SH-SY5Y (cell line): ENCODE data around the gene CPNE5.

ENCODE experiments used
- GATA2 ChIP-seq: IDR thresholded peaks from 2 replicates; pipeline ENCODE4 v1.6.1; 2011; ENCODE audit warnings: mild to moderate bottlenecking, low read depth, low read length
- GATA3 ChIP-seq: IDR thresholded peaks from 2 replicates; pipeline ENCODE4 v1.6.1; 2011; ENCODE audit warnings: low read depth, mild to moderate bottlenecking, low read length, moderate library complexity

Gene CPNE5

GRCh38 chr6:36754582-36755434 is 84.4 kb downstream of the CPNE5 start:
- TF ChIP-seq GATA2 (no peak), GATA3 (no peak)

GRCh38 chr6:36753671-36754405 is 85.4 kb downstream of the CPNE5 start:
- TF ChIP-seq GATA2 = no peak
- no peak for TF ChIP-seq GATA3

GRCh38 chr6:36752886-36753506 is 86.2 kb downstream of the CPNE5 start:
- no peak for TF ChIP-seq GATA2
- TF ChIP-seq GATA3 = no peak

GRCh38 chr6:36752187-36752885 is 86.9 kb downstream of the CPNE5 start:
- no peak for TF ChIP-seq GATA2
- no peak for TF ChIP-seq GATA3

GRCh38 chr6:36751833-36752186 is 87.4 kb downstream of the CPNE5 start:
- no peak for TF ChIP-seq GATA3
- TF ChIP-seq GATA2 = no peak

- TF ChIP-seq GATA3 = no peak
Observed at GRCh38 chr6:36751091-36751490, 88.2 kb downstream of the CPNE5 start.

GRCh38 chr6:36749829-36750489 is 89.3 kb downstream of the CPNE5 start:
- TF ChIP-seq GATA3 (no peak), GATA2 (no peak)

- TF ChIP-seq GATA2 (no peak), GATA3 (no peak)
Observed at GRCh38 chr6:36746251-36746650, 93.0 kb downstream of the CPNE5 start.

- no peak for TF ChIP-seq GATA2
- TF ChIP-seq GATA3 = no peak
Observed at GRCh38 chr6:36745836-36746235, 93.4 kb downstream of the CPNE5 start.

- TF ChIP-seq GATA2 (no peak), GATA3 (no peak)
Observed at GRCh38 chr6:36745283-36745682, 94.0 kb downstream of the CPNE5 start.

GRCh38 chr6:36744304-36744673 is 95.0 kb downstream of the CPNE5 start:
- TF ChIP-seq GATA2 (no peak), GATA3 (no peak)

- TF ChIP-seq GATA3 (no peak), GATA2 (no peak)
Observed at GRCh38 chr6:36743538-36744303, 95.5 kb downstream of the CPNE5 start.

GRCh38 chr6:36743032-36743431 is 96.2 kb downstream of the CPNE5 start:
- no peak for TF ChIP-seq GATA3
- no peak for TF ChIP-seq GATA2
